Mucosa of descending colon (tissue), 3 donors: ENCODE data around the gene KMT2B. TPM values are rescaled to one million over a fixed set of nuclear protein-coding genes. Genes with fewer than 3 reads are reported as not detected.

Experiments used
- ATAC-seq: fragments of 200-7000 bp; cut with Tn5 transposase; one replicate; pipeline ENCODE4 v1.9.1; 2020; ENCODE audit warnings: mild to moderate bottlenecking, moderate library complexity
- DNase-seq, 3 donors: peaks; one replicate each; pipeline ENCODE4 v3.0.0-alpha.2; 2020
- H3K36me3 ChIP-seq: fragments of 200-600 bp; one replicate; pipeline ENCODE4 v1.8.0; 2021; ENCODE audit warnings: low read depth, mild to moderate bottlenecking
- H3K4me1 ChIP-seq: fragments of 200-600 bp; one replicate; pipeline ENCODE4 v1.8.0; 2021; ENCODE audit warnings: low read depth, mild to moderate bottlenecking
- H3K4me3 ChIP-seq: fragments of 200-600 bp; one replicate; pipeline ENCODE4 v1.8.0; 2021; ENCODE audit warnings: mild to moderate bottlenecking
- H3K9me3 ChIP-seq: fragments of 200-600 bp; one replicate; pipeline ENCODE4 v1.8.0; 2021; ENCODE audit warnings: mild to moderate bottlenecking
- CTCF ChIP-seq: fragments of 200-600 bp; IDR thresholded peaks from one replicate; pipeline ENCODE4 v1.8.0; 2022; ENCODE audit warnings: antibody characterized with exemption, mild to moderate bottlenecking
- intact Hi-C, 2 donors: fragments of 100-400 bp; cut with DNase I in 1 of 2; cut with micrococcal nuclease in 1 of 2; formaldehyde crosslinking; loops; one replicate each; pipeline versions ENCODE4 v1.11.0 to v1.11.1; 2022; cut with DNase I, micrococcal nuclease
- total RNA-seq, 3 donors: library from RNA; stranded (reverse); fragmentation: NEBNext Ultra II Directional in 2 of 3; extraction: Animal tissue kit (Norgen Biotek cat#: 25700) in 2 of 3; gene quantifications; one replicate each; pipeline versions ENCODE4 v1.2.1 to v1.2.4, GENCODE V29; 2021 to 2023
- donor health status: DM: no; HTN: no; CAD: no; lungs with moderate emphysema.
- donor health status: DM: no; HTN: no; CAD: no.
- donor health status: DM: no; HTN: yes; CAD: no.

KMT2B gene
- total RNA-seq, 3 donors from 2014 or later, result 35.9 to 49.2 (median 37.5) TPM

- DNase-seq (no peak), ATAC-seq (no peak)
These were observed 41.9 kb downstream of the KMT2B start for GRCh38 chr19:35759697-35760096.

GRCh38 chr19:35760711-35761349 is 43.0 kb downstream of the KMT2B start:
- H3K4me1 ChIP-seq, result peaks cover 25% of the 10 kb centered on the region
- H3K4me3 ChIP-seq, result no peak overlapping the region
- TF ChIP-seq CTCF, result no peak
- no peak for ATAC-seq
- H3K9me3 ChIP-seq, result no peaks in the 10 kb centered on the region
- no peak for DNase-seq
- intact Hi-C loops, result no loop called here
- no peaks in the 10 kb centered on the region for H3K36me3 ChIP-seq

More at GRCh38 chr19:35759697-35760096, 41.9 kb downstream of the KMT2B start:
- Histone ChIP-seq H3K9me3 (no peaks in the 10 kb centered on the region), H3K4me3 (no peak overlapping the region), H3K36me3 (no peaks in the 10 kb centered on the region), H3K4me1 (peaks cover 32% of the 10 kb centered on the region)
- TF ChIP-seq CTCF, result no peak
- intact Hi-C loops, result no loop called here

- H3K4me3 ChIP-seq, result no peak overlapping the region
- intact Hi-C loops, result no loop called here
- no peaks in the 10 kb centered on the region for H3K9me3 ChIP-seq
- no peak for TF ChIP-seq CTCF
- no peak for DNase-seq
- no peaks in the 10 kb centered on the region for H3K36me3 ChIP-seq
- no peak for ATAC-seq
- no peaks in the 10 kb centered on the region for H3K4me1 ChIP-seq
These were observed 46.9 kb downstream of the KMT2B start for GRCh38 chr19:35764432-35765315.

GRCh38 chr19:35766571-35767104 is 48.8 kb downstream of the KMT2B start:
- Histone ChIP-seq H3K9me3 (no peaks in the 10 kb centered on the region), H3K4me1 (no peaks in the 10 kb centered on the region), H3K36me3 (no peaks in the 10 kb centered on the region), H3K4me3 (no peak overlapping the region)
- DNase-seq, result no peak
- no peak for TF ChIP-seq CTCF
- intact Hi-C loops, result no loop called here
- ATAC-seq, result peak; percentile 24

GRCh38 chr19:35767288-35768081 is 49.7 kb downstream of the KMT2B start:
- Histone ChIP-seq H3K4me1 (no peaks in the 10 kb centered on the region), H3K36me3 (no peaks in the 10 kb centered on the region), H3K4me3 (no peak overlapping the region), H3K9me3 (no peaks in the 10 kb centered on the region)
- TF ChIP-seq CTCF, result no peak
- intact Hi-C loops, result no loop called here
- no peak for DNase-seq
- peak; percentile 25 for ATAC-seq
